Mucosa of gallbladder (tissue), 1 donor: ENCODE results near the gene DBI. TPM values are rescaled to one million over a fixed set of nuclear protein-coding genes. Genes with fewer than 3 reads are reported as not detected.

Experiments
- DNase-seq: peaks from one replicate; pipeline ENCODE4 v3.0.0-alpha.2; 2020; ENCODE audit warnings: low spot score
- total RNA-seq: library from RNA; stranded (reverse); gene quantifications from one replicate; pipeline ENCODE4 v1.2.1, GENCODE V29; 2021
- donor health status: DM: no; HTN: no; CAD: no.

DBI gene
- total RNA-seq: 263 TPM

- DNase-seq: peak; percentile 96
Observed at GRCh38 chr2:119366649-119367471, at the start of gene DBI, which contains the start of gene C2orf76. DBI (plus strand) TSS chr2:119366977; CDS start chr2:119367052, 75 bp downstream. C2orf76 (minus strand) TSS chr2:119366834; CDS start chr2:119339959, 26,875 bp downstream.

DNA sequence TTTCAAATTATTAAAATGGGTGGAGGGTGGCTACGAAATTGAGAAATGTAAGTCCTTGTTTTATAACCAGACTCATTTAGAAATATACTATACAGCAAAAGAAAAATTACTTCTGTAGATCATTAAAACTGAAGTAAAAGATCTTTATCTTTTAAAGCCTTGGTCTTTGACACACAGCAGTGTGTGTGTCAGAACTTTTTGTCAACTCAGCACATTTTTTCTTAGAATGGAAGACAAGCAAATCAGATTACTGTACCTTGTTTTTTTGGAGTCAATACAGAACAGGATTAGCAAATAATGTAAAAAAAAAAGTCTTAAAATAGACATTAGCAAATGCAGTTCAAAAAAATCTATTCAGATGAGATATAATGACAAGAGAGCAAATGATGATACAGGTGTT is 49.2 kb upstream of the DBI start:
- no peak for DNase-seq

- DNase-seq: no peak
Observed at GRCh38 chr2:119319593-119319992, 47.2 kb upstream of the DBI start.

- DNase-seq: no peak
Observed at GRCh38 chr2:119323459-119323858, 43.3 kb upstream of the DBI start.

- DNase-seq: no peak
Observed at GRCh38 chr2:119324685-119325270, 42.0 kb upstream of the DBI start.

DNA sequence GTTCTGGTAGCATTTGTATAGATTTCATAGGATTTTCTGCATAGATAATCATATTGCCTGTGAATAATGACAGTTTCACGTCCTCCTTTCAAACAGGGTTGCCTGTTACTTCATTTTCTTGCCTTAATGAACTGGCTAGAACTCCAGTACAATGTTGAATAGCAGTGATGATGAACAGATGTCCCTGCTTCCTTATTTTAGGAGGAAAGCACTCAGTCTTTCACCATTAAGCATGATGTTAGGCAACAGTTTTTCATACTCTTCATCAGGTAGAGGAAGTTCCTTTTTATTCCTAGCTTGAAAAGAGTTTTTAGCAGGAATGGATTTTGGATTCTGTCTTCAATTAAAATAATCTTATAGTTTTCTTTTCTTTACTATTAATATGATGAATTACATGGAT is 39.8 kb upstream of the DBI start:
- no peak for DNase-seq

GRCh38 chr2:119327431-119327830 is 39.3 kb upstream of the DBI start:
- no peak for DNase-seq

DNA sequence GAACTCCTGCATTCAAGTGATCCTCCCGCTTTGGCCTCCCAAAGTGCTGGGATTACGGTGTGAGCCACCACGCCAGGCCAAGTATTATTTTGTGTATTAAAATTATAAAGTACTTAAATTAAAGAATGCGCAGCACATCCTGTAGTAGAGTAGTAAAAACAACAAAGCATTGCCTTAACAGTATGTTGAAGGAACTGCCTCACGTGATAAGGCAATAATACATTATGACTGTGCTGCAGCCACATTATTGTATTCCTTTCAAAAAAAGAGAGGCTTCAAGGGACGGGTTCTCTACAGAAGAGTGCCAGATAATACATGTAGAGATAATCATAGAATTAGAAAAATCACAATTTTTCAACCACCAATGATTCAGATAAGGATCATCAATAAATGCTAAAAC is 33.8 kb upstream of the DBI start:
- no peak for DNase-seq

DNA sequence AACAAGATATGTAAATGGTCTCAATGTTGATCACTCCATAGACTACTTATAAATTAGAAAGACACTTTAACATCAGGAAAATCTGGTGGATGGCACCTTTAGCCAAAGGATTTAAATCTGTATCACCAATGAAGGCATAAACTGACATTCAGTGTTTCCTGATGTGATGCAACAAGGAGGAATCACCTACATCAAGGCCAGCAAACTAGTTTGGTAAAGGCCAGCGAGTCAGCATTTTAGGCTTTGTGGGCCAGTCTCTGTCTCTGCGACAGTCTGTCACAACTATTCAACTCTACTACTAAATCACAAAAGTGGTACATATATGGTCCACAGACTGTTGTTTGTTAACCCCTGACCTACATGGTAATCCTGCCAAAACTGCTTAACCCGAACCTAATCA is 33.4 kb upstream of the DBI start:
- no peak for DNase-seq

DNA sequence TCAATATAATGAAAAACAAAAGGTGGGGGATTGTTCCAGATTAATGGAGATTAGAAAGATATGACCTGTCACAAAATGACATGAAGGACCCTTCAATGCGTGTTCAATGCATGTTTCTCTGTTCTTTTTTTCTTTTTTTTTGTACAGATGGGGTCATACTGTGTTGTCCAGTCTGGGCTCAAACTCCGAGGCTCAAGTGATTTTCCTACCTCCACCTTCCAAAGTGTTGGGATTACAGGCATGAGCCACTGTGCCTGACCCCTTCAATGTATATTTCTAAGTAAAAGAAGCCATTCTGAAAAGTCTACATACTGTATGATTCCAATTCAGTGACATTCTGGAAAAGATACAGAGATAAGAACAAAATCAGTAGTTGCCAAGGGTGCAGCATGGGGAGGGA is 32.9 kb upstream of the DBI start:
- no peak for DNase-seq

DNA sequence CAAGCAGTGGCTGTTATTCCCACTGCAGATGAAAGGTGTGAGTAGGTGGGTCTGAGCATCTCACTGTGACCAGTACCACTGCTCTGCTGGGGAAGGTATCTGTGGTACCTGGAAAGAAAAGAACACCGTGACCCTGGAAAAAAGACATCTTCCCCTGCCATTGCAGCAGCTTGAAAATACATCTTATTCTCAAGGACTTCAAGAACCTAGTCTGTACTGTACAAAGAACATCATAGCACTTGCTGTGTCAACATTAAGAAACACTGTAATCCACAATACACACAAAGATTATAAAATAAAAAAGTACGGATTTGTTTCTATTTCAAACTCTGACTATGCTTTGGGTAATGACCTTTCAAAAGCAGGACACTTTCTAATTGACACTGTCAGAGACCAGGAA is 29.0 kb upstream of the DBI start:
- DNase-seq: no peak

GRCh38 chr2:119338272-119338671 is 28.5 kb upstream of the DBI start:
- DNase-seq: no peak

- peak; percentile 39 for DNase-seq
Observed at GRCh38 chr2:119338826-119339561, 27.8 kb upstream of the DBI start.

- no peak for DNase-seq
Observed at GRCh38 chr2:119339562-119339923, 27.2 kb upstream of the DBI start.

GRCh38 chr2:119341684-119342083 is 25.1 kb upstream of the DBI start:
- DNase-seq: no peak

GRCh38 chr2:119349289-119349688 is 17.5 kb upstream of the DBI start:
- no peak for DNase-seq

DNA sequence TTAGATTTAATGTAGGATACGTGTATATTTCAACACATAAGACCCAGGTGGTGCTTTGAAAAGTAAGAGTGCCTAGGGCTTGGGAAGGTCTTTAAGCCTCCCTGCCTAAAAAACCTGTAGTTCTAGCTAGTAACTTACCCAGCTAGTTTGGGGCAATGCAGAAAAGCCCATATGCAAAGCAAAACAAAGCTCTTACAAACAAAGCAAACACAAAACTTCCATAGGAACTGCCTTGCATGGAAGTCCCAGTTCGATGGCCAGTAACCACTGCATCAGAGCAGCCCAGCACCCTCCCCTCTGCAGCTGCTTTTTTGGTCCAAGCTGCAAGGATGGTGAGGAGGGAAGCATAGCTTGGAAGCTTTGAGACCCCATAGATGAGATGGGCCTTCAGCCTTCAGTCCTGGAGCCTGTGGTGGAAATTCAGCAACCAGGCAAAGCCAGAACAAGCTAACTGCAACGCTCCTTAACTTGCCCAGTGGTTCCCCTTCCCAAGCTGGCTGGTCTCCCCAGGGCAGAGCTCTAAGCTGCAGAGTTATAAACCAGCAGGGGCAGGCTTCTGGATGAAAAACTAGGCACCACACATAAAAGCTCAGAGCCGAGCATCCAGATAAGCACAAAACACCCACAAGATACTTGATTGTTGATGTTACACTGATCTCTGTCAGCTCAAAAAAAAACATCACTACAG is 16.3 kb upstream of the DBI start:
- no peak for DNase-seq

- no peak for DNase-seq
Observed at GRCh38 chr2:119352357-119352756, 14.4 kb upstream of the DBI start.

DNA sequence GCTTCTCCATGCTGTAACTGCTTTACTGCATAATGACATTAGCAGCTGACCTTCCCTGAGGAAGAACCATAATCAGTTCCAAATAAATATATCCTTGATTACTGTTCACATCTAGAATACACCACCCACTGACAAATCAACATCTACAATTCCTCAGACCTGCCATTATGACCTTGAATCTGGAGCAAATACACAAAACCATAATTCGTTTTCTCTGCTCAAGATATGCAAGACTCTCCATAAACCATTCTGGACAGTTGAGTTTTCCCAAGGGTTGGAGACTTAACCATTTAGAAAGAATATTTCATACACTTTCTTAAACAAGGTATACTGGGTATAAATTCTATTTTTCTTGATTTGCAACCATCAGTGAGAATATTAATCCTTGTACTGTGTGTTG is 11.9 kb upstream of the DBI start:
- no peak for DNase-seq

DNA sequence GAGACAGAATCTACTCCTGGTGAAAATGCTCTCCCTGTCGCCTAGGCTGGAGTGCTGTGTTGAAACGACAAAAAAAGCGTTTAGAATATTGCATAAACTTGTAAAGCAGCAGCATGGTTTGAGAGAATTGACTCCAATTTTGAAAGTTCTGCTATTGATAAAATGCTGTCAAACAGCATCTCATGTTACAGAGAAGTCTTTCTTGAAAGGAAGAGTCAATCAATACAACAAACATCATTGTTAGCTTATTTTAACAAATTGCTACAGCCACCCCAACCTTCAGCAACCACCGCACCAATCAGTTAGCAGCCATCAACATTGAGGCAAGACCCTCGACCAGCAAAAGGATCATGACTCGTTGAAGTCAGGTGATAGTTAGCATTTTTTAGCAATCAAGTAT is 7.0 kb upstream of the DBI start:
- DNase-seq: no peak

GRCh38 chr2:119360423-119360966 is 6.3 kb upstream of the DBI start:
- DNase-seq: no peak

DNA sequence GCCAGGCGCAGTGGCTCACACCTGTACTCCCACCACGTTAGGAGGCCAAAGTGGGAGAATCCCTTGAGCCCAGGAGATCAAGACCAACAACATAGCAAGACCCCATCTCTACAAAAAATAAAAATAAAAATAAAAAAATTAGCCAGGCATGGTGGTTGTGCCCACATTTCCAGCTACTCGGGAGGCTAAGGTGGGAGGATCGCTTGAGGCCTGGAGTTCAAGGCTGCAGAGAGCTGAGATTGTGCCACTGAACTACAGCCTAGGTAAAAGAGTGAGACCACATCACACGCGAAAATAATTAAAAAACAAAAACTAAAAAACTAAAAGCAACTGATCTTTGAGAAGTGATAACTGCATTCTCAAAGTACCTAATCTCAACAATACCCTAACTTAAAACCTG is 2.0 kb upstream of the DBI start:
- no peak for DNase-seq
